Nephron (organoid): ENCODE results near the gene DECR2.
"Not testable (repeated sequence)": the region's sequence is repeated elsewhere in the genome, so short reads cannot be mapped to it uniquely, and the experiment has no call there.

ENCODE experiments used
- H3K27ac Mint-ChIP-seq, 3 experiments: 2 replicates each; pipeline ENCODE4 v1.8.0; 2020; ENCODE audit warnings: mixed read lengths in 3 of 3, mild to moderate bottlenecking in 2 of 3, moderate library complexity in 1 of 3
- H3K27me3 Mint-ChIP-seq: 2 replicates; pipeline ENCODE4 v1.8.0; 2021; ENCODE audit warnings: low read depth, mild to moderate bottlenecking, moderate library complexity, mixed read lengths
- H3K36me3 Mint-ChIP-seq: 2 replicates; pipeline ENCODE4 v1.8.0; 2020; ENCODE audit warnings: low read depth, mixed read lengths
- H3K4me1 Mint-ChIP-seq: 2 replicates; pipeline ENCODE4 v1.8.0; 2020; ENCODE audit warnings: mixed read lengths
- H3K4me3 Mint-ChIP-seq, 3 experiments: 2 replicates each; pipeline ENCODE4 v1.8.0; 2020; ENCODE audit warnings: mild to moderate bottlenecking in 3 of 3, mixed read lengths in 3 of 3, moderate library complexity in 2 of 3
- H3K9me3 Mint-ChIP-seq: 2 replicates; pipeline ENCODE4 v1.8.0; 2020; ENCODE audit warnings: mixed read lengths
- CTCF ChIP-seq, 3 experiments: fragments of 200-600 bp; sonication (generic); IDR thresholded peaks; one replicate each; pipeline ENCODE4 v1.5.0; 2021; ENCODE audit warnings: antibody characterized with exemption in 3 of 3; ENCODE audit not compliant: unreplicated experiment in 3 of 3

Gene DECR2

GRCh38 chr16:376817-377418, 24.8 kb upstream of the DECR2 start:
- Mint-ChIP-seq H3K27ac (no peak overlapping the region), H3K4me1 (peaks cover under 1% of the 10 kb centered on the region), H3K27me3 (no peaks in the 10 kb centered on the region), H3K36me3 (peaks cover 4% of the 10 kb centered on the region), H3K9me3 (no peaks in the 10 kb centered on the region), H3K4me3 (no peak overlapping the region)
- no peak for TF ChIP-seq CTCF (IDR thresholded peaks at IDR 0.05; ENCODE audit: unreplicated experiment in 3 of 3)

GRCh38 chr16:377419-377951, 24.2 kb upstream of the DECR2 start:
- Mint-ChIP-seq H3K27me3 (peaks cover under 1% of the 10 kb centered on the region), H3K9me3 (no peaks in the 10 kb centered on the region), H3K36me3 (peaks cover 4% of the 10 kb centered on the region), H3K27ac (no peak overlapping the region), H3K4me3 (no peak overlapping the region), H3K4me1 (peaks cover 2% of the 10 kb centered on the region)
- no peak for TF ChIP-seq CTCF (IDR thresholded peaks at IDR 0.05; ENCODE audit: unreplicated experiment in 3 of 3)

GRCh38 chr16:378113-378820, 23.4 kb upstream of the DECR2 start:
- not testable (repeated sequence) for H3K9me3 Mint-ChIP-seq, H3K4me1 Mint-ChIP-seq, H3K27me3 Mint-ChIP-seq, H3K27ac Mint-ChIP-seq, H3K36me3 Mint-ChIP-seq
- H3K4me3 Mint-ChIP-seq = peak overlapping the region; percentile 34 to 72 (median 64)

- Mint-ChIP-seq H3K9me3 (no peaks in the 10 kb centered on the region), H3K4me1 (peaks cover 12% of the 10 kb centered on the region), H3K4me3 (peak overlapping the region; percentile 46 to 72 (median 64)), H3K27me3 (peaks cover 11% of the 10 kb centered on the region), H3K36me3 (no peaks in the 10 kb centered on the region), H3K27ac (no peak overlapping the region)
- no peak for TF ChIP-seq CTCF (IDR thresholded peaks at IDR 0.05; ENCODE audit: unreplicated experiment in 3 of 3)
These were observed 22.9 kb upstream of the DECR2 start for GRCh38 chr16:378821-379182.

- H3K36me3 Mint-ChIP-seq = no peaks in the 10 kb centered on the region
- no peaks in the 10 kb centered on the region for H3K9me3 Mint-ChIP-seq
- H3K4me3 Mint-ChIP-seq = peak overlapping the region; percentile 77 to 83 (median 83)
- H3K27ac Mint-ChIP-seq = no peak overlapping the region
- H3K27me3 Mint-ChIP-seq = peaks cover 11% of the 10 kb centered on the region
- peaks cover 12% of the 10 kb centered on the region for H3K4me1 Mint-ChIP-seq
- TF ChIP-seq CTCF (IDR thresholded peaks at IDR 0.05; ENCODE audit: unreplicated experiment in 3 of 3) = no peak
These were observed 22.3 kb upstream of the DECR2 start for GRCh38 chr16:379183-379960.
